Right atrium auricular region (tissue), 2 donors: ENCODE data around the gene SEMA4B. TPM values are rescaled to one million over a fixed set of nuclear protein-coding genes. Genes with fewer than 3 reads are reported as not detected.
A peak's percentile ranks its signal among the peaks of the same experiment; 100 is the strongest.

Experiments
- DNase-seq: peaks from one replicate; pipeline ENCODE4 v3.0.0-alpha.2; 2019; ENCODE audit warnings: low spot score
- H3K27ac ChIP-seq, 2 donors: fragments of 200-600 bp; sonication (generic); 1 replicate in 1 of 2; 2 replicates in 1 of 2; pipeline ENCODE4 v1.5.1; 2016 to 2019
- H3K27me3 ChIP-seq, 2 donors: fragments of 200-600 bp; sonication (generic); one replicate each; pipeline versions ENCODE4 v1.5.1 to v1.6.0; 2017 to 2019
- H3K36me3 ChIP-seq: fragments of 200-600 bp; sonication (generic); one replicate; pipeline ENCODE4 v1.5.1; 2016
- H3K4me1 ChIP-seq, 2 donors: fragments of 200-600 bp; sonication (generic); one replicate each; pipeline versions ENCODE4 v1.5.1 to v1.6.0; 2017 to 2019
- H3K4me3 ChIP-seq, 2 donors: fragments of 200-600 bp; sonication (generic); 1 replicate in 1 of 2; 2 replicates in 1 of 2; pipeline ENCODE4 v1.5.1; 2017 to 2019; ENCODE audit warnings: mild to moderate bottlenecking in 1 of 2, moderate library complexity in 1 of 2
- H3K9me3 ChIP-seq, 2 donors: fragments of 200-600 bp; sonication (generic); one replicate each; pipeline ENCODE4 v1.5.1; 2019
- CTCF ChIP-seq, 2 donors: fragments of 200-600 bp; sonication (generic); IDR thresholded peaks; one replicate each; pipeline ENCODE4 v1.5.1; 2019; ENCODE audit warnings: antibody characterized with exemption in 2 of 2
- total RNA-seq, 2 donors: library from RNA; depleted of rRNA; stranded (reverse); fragments of >200 nt; gene quantifications; one replicate each; pipeline ENCODE4 v1.1.0, GENCODE V29; 2016

The SEMA4B gene
- total RNA-seq, 2 donors from 2014 or later = 22.1 to 31.6 TPM

DNA sequence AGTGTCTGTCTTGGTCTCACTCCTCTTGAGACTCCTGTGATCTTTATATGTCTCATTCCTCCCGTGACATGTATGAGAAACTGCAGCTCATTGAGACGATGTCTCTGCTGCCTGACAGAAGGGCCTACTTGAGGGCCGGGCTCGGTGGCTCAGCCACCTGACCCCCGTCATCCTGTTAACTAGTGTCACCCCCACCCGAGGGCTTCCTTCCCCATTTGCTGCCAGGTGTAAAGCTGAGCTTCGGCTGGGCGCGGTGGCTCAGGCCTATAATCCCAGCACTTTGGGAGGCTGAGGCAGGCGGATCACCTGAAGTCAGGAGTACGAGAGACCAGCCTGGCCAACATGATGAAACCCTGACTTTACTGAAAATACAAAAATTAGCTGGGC, 12.7 kb downstream of the SEMA4B start:
- Histone ChIP-seq H3K4me3 (no peak overlapping the region), H3K36me3 (peaks cover 17% of the 10 kb centered on the region), H3K27ac (no peak overlapping the region), H3K9me3 (no peaks in the 10 kb centered on the region), H3K4me1 (peaks cover 0 to 43% of the 10 kb centered on the region in 2 donors), H3K27me3 (no peaks in the 10 kb centered on the region)
- no peak for DNase-seq
- no peak for TF ChIP-seq CTCF (IDR thresholded peaks at IDR 0.05)

DNA sequence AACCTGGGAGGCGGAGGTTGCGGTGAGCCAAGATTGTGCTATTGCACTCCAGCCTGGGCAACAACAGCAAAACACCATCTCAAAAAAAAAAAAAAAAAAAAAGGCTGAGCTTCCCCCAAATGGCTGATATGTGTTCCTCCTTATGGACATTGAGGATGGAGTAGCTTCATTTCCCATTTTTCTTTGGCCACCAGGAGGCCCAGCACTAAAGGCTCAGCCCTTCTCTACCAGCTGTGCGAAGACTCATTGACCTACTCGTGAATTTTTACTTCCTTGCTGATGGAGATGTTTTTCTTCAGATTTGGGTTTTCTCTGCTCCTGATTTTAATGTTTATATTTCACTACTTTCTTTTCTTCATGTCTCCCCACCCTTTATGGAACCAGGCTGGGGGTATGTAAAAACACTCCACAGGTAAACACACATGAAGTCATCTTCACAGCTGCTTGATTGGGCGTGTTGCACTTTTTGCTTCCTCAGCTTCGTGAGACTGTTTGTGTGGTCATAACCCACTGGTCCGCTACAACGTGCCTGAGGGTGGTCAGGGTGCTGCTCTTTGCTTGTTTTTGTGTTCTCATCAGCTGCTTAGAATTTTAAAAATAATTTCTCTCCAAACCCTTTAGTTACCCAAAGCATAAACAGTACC, 13.5 kb downstream of the SEMA4B start:
- Histone ChIP-seq H3K4me1 (peaks cover 0 to 43% of the 10 kb centered on the region in 2 donors), H3K27me3 (no peaks in the 10 kb centered on the region), H3K36me3 (peaks cover 9% of the 10 kb centered on the region), H3K9me3 (no peaks in the 10 kb centered on the region), H3K27ac (no peak overlapping the region), H3K4me3 (no peak overlapping the region)
- no peak for TF ChIP-seq CTCF (IDR thresholded peaks at IDR 0.05)
- DNase-seq = no peak

DNA sequence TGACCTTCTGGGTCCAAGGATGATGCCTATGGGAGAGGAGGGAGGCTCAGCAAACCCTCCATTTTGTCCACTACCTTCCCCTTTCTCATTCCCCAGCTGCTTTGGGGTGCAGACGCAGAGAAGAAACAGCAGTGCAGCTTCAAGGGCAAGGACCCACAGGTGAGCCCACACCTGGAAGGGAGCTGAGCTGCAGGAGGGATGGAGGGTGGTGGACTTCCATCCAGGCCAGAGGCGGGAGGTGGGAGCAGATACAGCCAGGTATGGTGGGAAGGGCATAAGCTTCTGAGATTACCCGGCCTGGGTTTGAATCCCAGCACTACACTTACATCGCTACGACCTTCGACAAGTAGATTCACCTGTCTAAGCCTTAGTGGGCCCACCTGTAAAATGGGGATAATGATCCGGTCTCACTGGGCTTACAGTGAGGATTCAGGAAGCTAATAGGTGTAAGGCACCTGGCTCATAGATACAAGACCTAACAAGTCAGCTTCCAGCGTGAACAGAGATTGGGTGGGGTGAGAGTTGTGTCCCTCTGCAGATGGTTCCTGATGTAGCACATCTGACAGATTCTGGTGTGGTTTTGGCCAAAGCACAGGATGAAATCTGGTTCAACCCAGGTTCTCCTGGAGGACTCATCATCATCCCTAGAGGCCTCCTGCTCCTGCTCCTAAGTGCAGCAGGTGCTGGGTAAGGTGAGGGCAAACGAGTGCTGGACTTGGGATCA, 16.7 kb downstream of the SEMA4B start:
- no peak overlapping the region for H3K27ac ChIP-seq
- H3K4me3 ChIP-seq = no peak overlapping the region
- DNase-seq = no peak
- H3K36me3 ChIP-seq = peaks cover 19% of the 10 kb centered on the region
- H3K27me3 ChIP-seq = no peaks in the 10 kb centered on the region
- H3K9me3 ChIP-seq = no peaks in the 10 kb centered on the region
- peaks cover 0 to 24% of the 10 kb centered on the region in 2 donors for H3K4me1 ChIP-seq
- no peak for TF ChIP-seq CTCF (IDR thresholded peaks at IDR 0.05)

GRCh38 chr15:90219421-90220141, 18.5 kb downstream of the SEMA4B start:
- peak; percentile 49 to 81 for TF ChIP-seq CTCF (IDR thresholded peaks at IDR 0.05)
- no peak for DNase-seq
- H3K4me3 ChIP-seq = no peak overlapping the region
- no peaks in the 10 kb centered on the region for H3K9me3 ChIP-seq
- peaks cover 37% of the 10 kb centered on the region for H3K36me3 ChIP-seq
- H3K27me3 ChIP-seq = no peaks in the 10 kb centered on the region
- H3K4me1 ChIP-seq = peaks cover 0 to 12% of the 10 kb centered on the region in 2 donors
- no peak overlapping the region for H3K27ac ChIP-seq

- peak overlapping the region; percentile 48 to 62 for H3K27ac ChIP-seq
- no peaks in the 10 kb centered on the region for H3K27me3 ChIP-seq
- H3K4me1 ChIP-seq = peaks cover 0 to 12% of the 10 kb centered on the region in 2 donors
- peak; percentile 82 for DNase-seq
- no peaks in the 10 kb centered on the region for H3K9me3 ChIP-seq
- no peak overlapping the region for H3K4me3 ChIP-seq
- peaks cover 55% of the 10 kb centered on the region for H3K36me3 ChIP-seq
- peak; percentile 66 to 88 for TF ChIP-seq CTCF (IDR thresholded peaks at IDR 0.05)
Observed at GRCh38 chr15:90221246-90221900, 20.2 kb downstream of the SEMA4B start.
